Umbilical cord (tissue), 2 donors: Measurements from ENCODE around the gene TPI1. TPM values are rescaled to one million over a fixed set of nuclear protein-coding genes. Genes with fewer than 3 reads are reported as not detected.
"Not testable (repeated sequence)": the region's sequence is repeated elsewhere in the genome, so short reads cannot be mapped to it uniquely, and the experiment has no call there.

Source experiments
- DNase-seq: peaks from one replicate; pipeline ENCODE4 v3.0.0-alpha.2; 2015; ENCODE audit warnings: low spot score
- total RNA-seq: library from RNA; depleted of rRNA; stranded (reverse); fragments of >200 nt; gene quantifications from one replicate; pipeline ENCODE4 v1.2.3, GENCODE V29; 2014; ENCODE audit warnings: low replicate concordance; ENCODE audit not compliant: insufficient read depth

TPI1 gene
- total RNA-seq, 1 donor from 2014 or later, result 743 TPM

DNA sequence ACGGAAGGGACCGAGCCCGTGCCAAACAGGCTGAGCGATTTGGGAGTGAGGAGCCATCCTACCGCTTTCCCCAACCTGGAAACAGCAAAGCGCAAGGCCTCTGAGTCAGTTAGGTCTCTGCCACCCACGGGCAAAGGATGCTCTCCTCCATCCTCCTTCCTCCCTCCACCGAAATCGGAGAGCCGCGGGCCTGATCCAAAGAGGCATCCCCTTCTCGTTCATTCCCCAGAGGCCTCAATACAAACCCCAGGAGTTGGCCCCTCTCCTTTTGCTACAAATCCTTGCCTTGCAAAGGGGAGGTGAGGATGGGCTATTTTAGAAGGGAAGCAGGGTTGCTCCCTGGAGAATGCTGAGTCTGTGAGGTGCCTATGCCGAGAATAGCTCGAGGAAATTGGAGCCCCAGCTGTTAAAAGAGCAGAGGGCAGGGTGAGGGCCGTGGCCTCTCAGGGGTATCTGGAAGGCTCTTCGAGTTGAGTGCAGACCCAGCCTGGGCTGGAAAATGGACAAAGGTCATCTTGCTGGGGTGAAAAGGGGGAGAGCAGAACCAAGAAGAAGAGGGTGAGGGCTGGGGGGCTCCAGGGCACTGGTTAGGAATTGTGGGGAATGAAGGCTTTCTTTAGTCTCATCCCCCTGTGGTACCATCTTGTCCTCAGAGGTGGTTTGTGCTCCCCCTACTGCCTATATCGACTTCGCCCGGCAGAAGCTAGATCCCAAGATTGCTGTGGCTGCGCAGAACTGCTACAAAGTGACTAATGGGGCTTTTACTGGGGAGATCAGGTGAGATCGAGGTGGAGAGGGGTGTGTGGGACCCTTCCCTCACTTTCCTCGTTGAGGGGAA is 1.1 kb downstream of the TPI1 start:
- peak; percentile 20 for DNase-seq

DNA sequence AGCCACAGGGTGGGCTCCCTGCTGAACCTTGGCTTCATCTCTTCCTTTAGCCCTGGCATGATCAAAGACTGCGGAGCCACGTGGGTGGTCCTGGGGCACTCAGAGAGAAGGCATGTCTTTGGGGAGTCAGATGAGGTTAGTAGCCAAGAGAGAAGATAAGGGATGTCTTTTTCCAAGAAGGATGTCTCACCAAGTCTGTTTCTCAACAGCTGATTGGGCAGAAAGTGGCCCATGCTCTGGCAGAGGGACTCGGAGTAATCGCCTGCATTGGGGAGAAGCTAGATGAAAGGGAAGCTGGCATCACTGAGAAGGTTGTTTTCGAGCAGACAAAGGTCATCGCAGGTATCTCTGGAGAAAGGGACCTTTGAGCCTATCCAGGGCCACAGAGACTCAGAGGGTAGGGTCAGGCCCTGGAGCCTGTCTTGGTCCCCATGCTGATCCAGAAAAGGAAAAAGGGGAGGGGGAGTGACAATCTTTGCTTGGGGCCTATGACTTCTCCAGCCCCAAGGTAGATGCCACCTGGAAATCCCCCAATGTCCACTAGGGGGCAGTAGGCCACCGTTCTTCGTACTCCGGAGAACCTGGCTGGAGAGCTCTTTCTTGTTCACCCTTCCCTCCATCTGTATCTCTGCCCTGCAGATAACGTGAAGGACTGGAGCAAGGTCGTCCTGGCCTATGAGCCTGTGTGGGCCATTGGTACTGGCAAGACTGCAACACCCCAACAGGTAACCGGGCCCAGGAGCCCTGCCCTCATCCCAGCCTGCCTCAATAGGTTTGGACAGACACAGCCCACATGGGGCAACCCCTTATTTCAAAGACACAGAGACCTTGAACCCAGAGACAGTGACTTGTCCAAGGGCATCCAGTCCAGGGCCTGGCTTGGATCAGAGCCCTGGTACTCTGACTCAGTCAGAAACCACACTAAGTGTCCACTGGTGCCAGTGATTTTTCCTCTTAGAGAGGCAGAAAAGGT is 2.0 kb downstream of the TPI1 start:
- DNase-seq, result peak; percentile 82

DNA sequence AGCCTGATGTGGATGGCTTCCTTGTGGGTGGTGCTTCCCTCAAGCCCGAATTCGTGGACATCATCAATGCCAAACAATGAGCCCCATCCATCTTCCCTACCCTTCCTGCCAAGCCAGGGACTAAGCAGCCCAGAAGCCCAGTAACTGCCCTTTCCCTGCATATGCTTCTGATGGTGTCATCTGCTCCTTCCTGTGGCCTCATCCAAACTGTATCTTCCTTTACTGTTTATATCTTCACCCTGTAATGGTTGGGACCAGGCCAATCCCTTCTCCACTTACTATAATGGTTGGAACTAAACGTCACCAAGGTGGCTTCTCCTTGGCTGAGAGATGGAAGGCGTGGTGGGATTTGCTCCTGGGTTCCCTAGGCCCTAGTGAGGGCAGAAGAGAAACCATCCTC is 3.0 kb downstream of the TPI1 start:
- DNase-seq, result not testable (repeated sequence)

DNA sequence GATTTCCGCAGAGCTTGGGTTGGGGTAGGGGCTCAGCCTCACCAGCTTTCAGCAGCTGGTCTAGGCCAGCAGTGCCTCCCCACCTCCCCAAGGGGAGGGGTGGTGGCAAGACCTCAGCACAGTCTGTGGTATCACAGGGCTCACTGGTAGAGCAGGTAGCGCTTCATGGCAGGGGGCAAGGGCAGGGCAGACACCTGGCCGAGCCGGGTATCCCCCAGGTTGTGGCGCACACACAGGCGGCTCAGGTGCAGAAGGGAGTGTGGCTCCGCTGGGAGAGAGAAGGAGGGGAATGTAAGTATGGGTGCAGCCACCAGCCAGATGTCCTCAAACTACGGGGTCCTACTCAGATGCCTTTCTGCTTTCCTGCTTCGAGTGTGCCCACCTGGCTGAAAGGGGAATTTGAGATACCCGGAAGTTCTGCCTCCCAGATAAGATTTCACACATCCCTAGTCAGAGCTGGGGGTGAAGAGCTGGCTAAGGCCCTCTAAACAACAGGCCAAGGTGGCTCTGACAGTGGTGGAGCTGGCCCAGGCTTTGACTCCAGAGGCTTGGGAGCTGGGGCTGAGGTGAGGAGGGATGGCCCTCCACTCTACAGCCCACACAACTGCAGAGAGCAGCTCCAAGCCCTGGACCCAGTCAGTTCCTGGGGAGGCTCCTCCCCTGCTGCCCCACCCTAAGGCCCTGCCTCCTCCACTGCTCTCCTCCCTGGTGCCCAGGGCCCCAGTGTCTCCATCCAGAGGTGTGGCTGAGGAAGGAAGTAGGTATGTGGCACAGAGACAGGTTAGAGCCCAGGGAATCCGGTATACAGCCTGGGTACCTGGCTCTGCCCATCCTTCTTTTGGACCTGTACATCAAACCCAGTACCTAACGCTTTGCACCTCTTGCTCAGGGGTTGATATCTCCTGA is 4.0 kb downstream of the TPI1 start:
- peak; percentile 50 for DNase-seq

DNA sequence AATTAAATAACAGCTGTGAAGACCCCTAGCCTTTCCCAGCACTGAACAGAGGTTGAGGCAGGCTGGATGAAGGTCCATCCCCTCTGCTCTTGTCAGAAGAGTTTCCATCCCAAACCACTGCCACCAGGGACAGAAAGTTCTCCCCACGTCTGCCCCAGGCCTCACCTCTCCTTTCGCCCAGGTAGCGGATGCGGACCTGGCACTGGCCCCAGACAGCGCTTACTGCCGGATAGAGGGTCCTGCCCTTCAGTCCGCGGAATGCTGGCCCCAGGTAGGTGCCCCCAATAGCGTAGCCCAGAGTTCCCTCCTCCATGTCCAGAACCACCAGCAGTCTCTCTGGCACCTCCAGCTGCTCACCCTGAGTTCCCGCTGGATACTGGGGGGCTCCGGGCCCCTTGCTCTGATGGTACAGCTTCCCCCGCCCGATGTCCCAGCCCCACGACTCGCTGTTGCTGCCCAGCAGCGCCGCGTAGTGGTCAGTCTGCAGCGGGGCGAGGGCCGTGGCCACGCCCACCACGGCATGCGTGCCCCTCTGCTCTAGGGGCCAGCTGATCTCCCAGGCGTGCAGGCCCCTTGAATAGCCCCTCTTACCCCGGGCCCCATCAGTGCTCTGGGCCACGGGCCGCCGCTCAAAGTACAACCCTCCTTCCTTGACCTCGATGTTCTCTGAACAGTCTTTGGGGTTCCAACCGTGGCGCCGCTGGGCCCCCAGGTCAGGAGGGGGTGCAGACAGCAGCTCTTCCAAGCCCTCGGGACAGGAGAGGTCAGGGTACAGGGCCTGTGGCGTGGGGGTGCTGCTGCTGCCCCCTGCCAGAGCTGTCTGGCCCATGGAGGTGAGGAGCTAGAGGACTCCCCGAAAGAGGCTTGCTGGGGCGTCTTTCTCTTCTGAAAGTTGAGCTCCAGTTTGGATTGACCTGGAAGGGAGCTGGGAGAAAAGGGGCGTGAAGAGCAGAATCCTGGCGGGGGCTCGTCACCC is 5.0 kb downstream of the TPI1 start:
- peak; percentile 83 for DNase-seq

DNA sequence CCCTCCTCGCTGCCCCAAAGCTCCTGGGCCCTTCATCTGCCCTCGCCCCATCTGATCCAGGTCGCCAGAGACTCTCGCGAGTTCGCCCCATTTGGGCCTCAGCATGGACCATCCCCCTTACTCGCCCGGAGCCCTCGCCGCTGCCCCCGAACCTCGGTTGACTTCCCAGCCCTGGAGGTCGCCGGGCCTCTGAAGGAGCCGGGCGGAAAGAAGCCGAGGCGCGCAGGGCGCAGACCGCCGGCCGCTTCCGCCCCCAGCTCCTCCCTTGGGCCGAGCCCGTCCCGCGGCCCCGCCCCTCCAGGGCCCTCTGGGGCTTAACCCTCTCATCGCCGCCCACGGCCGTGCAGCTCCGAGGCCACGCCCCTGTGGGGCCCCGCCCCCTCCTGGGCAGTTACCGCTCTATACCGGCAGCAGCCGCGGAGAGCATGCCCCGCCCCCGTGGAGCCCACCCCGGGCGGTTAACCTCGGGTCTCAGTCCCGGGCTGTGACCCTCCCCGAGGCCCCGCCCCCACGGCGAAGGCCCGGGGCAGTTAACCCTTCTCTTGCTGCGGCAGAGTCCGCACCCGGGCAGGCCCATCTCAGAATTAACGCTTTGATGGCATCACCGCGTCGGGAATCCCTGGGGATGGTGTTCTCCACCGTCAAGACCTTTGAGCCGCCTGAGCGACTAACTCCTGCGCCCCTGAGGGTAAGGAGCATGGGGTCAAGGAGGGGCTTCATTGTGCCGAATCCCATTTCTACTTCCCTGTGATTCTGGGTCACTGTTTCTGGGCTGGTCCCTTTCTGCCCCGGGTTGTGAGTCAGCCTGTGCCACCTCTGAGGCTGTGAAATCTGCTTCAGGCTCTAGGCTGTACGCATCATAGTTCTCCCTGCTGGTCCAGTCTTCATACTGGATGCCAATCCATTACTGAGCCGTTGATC is 6.0 kb downstream of the TPI1 start, which contains the start of gene SPSB2:
TSS of gene SPSB2 (minus strand) at position 210 of the 921 bp plus-strand sequence. CDS start 402 bp downstream, outside the sequence.
- peak; percentile 98 for DNase-seq

DNA sequence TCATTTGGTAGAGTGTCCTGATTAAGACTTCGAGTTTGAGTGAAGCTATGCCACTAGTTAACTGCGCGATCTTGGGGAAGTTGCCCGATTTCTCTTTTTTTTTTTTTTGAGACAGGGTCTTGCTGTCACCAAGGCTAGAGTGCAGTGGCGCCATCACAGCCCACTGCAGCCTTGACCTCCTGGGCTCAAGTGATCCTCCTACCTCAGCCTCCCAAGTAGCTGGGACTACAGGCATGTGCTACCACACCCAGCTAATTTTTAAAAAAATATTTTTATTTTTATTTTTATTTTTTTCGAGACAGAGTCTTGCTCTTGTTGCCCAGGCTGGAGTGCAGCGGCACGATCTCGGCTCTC is 6.7 kb downstream of the TPI1 start:
- not testable (repeated sequence) for DNase-seq

DNA sequence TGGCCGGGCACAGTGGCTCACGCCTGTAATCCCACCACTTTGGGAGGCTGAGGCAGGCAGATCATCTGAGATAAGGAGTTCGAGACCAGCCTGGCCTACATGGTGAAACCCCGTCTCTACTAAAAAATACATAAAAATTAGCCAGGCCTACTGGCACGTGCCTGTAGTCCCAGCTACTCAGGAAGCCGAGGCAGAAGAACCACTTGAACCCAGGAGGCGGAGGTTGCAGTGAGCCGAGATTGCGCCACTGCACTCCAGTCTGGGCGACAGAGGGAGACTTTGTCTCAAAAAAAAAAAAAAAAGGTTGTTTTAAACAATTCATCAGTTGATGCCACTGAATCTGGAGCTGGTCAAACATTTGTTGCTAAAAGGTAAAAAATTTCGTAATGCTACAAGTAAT is 12.5 kb downstream of the TPI1 start:
- DNase-seq, result not testable (repeated sequence)

DNA sequence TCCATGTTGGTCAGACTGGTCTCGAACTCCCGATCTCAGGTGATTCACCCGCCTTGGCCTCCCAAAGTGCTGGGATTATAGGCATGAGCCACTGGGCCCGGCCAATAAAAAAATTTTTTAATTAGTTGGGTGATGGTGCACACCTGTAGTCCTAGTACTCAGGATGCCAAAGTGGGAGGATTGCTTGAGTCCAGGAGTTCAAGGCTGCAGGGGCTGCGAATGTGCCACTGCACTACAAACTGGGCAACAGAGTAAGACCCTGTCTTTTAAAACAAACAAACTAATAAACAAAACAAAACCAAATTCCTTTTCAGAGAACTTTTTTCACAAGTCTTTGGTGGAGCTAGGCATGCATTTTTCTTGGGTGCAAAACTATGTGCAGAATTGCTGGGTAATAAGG is 15.9 kb downstream of the TPI1 start:
- no peak for DNase-seq

DNA sequence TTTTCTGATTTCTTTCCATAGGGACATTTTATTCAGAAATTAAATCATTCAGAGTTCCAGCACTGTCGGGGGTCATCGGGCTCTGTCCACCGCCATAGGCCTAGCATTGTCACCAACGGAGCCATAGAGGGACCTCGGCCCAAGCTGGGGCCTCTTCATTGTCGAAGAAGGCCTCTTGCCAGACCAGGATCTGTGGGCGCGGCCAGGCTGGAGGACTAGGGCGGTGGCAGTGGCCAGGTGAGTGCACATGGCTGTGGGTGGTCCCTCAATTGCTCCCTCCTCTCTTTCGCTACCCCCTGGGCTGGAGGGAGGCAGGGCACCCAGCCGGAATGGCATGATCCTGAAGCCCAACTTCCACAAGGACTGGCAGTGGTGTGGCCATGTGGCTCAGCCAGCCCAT is 16.4 kb downstream of the TPI1 start:
- no peak for DNase-seq

DNA sequence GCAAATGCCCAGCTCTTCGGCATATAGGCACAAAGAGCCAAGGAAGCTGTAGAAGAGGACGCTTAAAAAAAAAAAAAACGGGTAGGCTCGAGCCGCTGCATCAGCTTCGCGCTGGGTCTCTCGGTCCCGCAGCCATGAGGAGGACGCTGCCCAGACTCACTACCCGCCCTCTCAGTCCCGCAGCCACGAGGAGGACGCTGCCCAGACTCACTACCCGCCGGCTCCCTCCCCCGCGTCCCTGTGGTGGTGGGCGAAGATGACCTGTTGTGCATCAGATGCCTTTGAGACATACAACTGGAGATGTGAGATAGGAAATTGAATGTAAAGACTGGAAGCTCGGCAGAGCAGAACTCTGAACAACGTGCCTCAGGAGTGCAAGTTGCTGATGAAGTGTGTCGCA is 17.2 kb downstream of the TPI1 start:
- no peak for DNase-seq

DNA sequence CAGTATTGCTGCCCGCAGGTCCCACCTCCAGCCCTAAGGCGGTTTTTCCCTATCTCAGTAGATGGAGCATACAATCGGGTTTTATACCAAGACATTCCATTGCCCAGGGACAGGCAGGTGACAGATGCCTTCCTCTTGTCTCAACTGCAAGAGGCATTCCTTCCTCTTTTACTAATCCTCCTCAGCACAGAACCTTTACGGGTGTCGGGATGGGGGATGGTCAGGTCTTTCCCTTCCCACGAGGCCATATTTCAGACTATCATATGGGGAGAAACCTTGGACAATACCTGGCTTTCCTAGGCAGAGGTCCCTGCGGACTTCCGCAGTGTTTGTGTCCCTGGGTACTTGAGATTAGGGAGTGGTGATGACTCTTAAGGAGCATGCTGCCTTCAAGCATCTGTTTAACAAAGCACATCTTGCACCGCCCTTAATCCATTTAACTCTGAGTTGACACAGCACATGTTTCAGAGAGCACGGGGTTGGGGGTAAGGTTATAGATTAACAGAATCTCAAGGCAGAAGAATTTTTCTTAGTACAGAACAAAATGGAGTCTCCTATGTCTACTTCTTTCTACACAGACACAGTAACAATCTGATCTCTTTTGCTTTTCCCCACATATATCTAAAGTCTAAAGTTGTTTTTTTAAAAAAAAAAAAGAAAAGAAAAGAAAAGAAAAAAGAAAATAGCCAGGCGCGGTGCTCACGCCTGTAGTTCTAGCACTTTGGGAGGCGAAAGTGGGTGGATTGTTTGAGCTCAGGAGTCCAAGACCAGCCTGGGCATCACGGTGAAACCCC is 19.1 kb downstream of the TPI1 start:
- DNase-seq, result not testable (repeated sequence)

DNA sequence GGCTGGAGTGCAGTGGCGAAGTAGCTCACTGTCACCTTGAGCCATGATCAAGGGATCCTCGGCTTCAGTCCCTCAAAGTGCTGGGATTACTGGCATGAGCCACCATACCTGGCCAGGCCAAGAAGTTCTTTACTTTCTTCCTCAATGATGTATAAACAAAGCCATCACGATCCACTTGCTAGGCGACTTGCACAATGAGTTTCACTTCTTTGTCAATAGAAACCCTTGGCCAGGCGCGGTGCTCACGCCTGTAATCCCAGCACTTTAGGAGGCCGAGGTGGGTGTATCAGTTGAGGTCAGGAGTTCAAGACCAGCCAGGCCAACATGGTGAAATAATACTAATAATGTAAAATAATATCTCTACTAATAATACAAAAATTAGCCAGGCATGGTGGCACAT is 20.1 kb downstream of the TPI1 start:
- no peak for DNase-seq

DNA sequence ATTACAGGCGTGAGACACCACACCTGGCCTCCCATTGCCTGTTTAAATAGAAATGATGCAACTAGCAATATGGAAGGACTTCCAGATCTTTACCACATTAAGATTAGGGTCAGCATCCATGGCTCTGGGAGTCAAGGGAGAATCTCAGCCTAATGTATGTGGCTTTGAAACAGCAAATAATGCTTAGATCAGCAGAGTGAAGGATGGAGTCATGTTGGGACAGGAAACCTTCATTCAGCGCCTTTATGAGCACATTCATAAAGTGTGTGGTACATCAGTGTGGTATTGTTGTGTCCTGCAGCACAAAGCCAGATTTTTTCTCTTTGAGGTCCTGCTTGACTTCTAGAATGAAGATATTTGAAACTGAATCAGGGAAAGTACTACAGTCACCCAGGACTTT is 21.0 kb downstream of the TPI1 start:
- no peak for DNase-seq

DNA sequence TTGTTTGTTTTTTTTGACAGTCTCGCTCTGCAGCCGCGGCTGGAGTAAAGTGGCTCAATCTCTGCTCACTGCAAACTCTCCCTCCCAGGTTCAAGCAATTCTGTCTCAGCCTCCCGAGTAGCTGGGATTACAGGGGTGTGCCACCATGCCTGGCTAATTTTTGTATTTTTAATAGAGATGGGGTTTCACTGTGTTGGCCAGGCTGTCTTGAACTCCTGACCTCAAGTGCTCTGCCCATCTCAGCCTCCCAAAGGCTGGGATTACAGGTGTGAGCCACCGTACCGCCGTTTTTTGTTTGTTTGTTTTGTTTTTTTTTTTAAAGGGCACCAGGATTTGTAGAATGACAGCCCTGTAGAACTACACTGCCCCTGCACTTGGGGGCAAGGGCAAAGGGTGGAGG is 21.5 kb downstream of the TPI1 start:
- DNase-seq, result not testable (repeated sequence)

DNA sequence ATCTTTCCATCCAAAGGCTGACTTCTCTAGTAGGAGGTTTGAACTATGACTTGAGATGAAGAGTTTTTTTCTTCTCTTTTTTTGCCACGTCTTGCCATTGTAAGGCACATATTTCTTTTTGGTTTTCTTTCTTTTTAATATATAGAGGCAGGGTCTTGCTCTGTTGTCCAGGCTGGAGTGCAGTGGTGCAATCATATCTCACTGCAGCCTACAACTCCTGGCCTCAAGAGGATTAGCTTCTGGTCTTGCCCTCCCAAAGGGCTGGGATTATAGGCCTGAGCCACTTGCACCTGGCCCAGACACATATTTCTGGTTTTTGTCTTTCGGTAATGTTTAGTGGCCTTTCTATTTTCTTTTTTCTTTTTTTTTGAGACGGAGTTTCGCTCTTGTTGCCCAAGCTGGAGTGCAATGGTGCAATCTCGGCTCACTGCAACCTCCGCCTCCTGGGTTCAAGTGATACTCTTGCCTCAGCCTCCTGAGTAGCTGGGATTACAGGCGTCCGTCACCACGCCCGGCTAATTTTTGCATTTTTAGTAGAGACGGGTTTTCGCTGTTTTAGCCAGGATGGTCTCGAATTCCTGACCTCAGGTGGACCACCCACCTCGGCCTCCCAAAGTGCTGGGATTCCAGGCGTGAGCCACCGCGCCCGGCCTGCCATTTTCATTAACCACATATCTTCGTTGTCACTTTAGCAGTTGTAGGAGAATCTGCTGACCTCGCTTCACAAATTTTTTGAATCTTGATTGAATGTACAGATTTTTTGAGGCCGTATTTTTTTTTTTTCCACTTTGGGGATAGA is 22.6 kb downstream of the TPI1 start:
- DNase-seq, result not testable (repeated sequence)
